Measurements from ENCODE around the gene FFAR2. TPM values are rescaled to one million over a fixed set of nuclear protein-coding genes. Genes with fewer than 3 reads are reported as not detected.
A peak's percentile ranks its signal among the peaks of the same experiment; 100 is the strongest.

The FFAR2 gene
- total RNA-seq, 2 donors from 2014 or later = not detected

DNA sequence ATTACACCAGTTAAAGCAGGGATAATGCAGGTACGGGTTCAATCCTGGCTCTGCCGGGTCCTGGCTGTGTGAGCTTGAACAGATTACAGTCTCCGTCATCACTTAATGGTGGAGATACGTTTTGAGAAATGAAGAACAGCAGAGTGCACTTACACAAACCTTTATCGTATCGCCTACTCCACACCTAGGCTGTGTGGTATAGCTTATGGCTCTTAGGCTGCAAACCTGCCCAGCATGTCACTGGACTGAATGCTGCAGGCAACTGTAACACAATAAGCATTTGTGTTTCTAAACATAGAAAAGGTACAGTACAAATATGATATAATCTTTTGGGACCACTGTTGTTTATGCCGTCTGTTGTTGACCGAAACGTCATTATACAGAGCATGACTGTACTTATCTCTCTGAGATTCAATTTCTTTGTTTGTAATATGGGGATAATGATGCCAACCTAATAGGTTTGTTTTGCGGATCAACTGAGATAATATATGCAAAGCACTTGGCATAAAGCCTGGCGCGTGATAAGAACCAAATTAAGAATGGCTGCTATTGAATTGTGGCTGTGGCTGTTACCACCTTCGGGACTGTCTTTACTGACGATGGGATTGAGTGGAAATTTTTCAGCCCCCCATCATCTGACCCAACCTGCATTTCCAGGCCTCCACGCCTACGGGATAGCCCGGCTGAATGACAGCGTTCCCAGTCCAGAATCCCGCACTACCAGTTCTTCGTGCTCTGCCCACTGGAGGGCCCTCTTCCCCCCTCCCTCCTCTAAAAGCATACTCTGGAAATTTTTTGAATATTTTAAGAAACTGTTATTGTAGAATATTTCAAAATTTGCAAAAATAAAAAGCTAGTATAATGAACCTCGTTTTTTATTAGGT is 31.0 kb downstream of the FFAR2 start:
- H3K27ac ChIP-seq (ENCODE audit: low read depth, low read length) = no peak overlapping the region
- H3K4me1 Mint-ChIP-seq = peaks cover 23% of the 10 kb centered on the region
- no peaks in the 10 kb centered on the region for H3K36me3 Mint-ChIP-seq (ENCODE audit: low read depth)
- H3K9me3 Mint-ChIP-seq = no peaks in the 10 kb centered on the region
- H3K4me3 Mint-ChIP-seq = no peak overlapping the region
- DNase-seq = no peak
- no peaks in the 10 kb centered on the region for H3K4me1 ChIP-seq (ENCODE audit: control insufficient read depth, insufficient read depth, low read length)
- H3K9ac ChIP-seq (ENCODE audit: extremely low read depth, low read length, poor library complexity, severe bottlenecking) = no peak overlapping the region
- H3K27me3 Mint-ChIP-seq (ENCODE audit: insufficient read depth) = no peaks in the 10 kb centered on the region
- 90 to 97% methylated on average over 16 to 21 of the region's 21 CpGs for WGBS, 2 experiments (ENCODE audit: insufficient coverage in 1 of 2, insufficient read length in 1 of 2)
- H3K4me3 ChIP-seq (ENCODE audit: low read length) = no peak overlapping the region
- H3K9me3 ChIP-seq (ENCODE audit: control insufficient read depth, low read length) = peaks cover 8% of the 10 kb centered on the region
- no peak overlapping the region for H3K27ac Mint-ChIP-seq
- TF ChIP-seq, protein P1, sequence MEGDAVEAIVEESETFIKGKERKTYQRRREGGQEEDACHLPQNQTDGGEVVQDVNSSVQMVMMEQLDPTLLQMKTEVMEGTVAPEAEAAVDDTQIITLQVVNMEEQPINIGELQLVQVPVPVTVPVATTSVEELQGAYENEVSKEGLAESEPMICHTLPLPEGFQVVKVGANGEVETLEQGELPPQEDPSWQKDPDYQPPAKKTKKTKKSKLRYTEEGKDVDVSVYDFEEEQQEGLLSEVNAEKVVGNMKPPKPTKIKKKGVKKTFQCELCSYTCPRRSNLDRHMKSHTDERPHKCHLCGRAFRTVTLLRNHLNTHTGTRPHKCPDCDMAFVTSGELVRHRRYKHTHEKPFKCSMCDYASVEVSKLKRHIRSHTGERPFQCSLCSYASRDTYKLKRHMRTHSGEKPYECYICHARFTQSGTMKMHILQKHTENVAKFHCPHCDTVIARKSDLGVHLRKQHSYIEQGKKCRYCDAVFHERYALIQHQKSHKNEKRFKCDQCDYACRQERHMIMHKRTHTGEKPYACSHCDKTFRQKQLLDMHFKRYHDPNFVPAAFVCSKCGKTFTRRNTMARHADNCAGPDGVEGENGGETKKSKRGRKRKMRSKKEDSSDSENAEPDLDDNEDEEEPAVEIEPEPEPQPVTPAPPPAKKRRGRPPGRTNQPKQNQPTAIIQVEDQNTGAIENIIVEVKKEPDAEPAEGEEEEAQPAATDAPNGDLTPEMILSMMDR (conservative IDR thresholded peaks at IDR 0.05) = peak; percentile 66
- no peaks in the 10 kb centered on the region for H3K36me3 ChIP-seq (ENCODE audit: control insufficient read depth, insufficient read depth, low read length)
- no peaks in the 10 kb centered on the region for H3K27me3 ChIP-seq (ENCODE audit: control insufficient read depth, insufficient read depth, low read length, poor library complexity, severe bottlenecking)

DNA sequence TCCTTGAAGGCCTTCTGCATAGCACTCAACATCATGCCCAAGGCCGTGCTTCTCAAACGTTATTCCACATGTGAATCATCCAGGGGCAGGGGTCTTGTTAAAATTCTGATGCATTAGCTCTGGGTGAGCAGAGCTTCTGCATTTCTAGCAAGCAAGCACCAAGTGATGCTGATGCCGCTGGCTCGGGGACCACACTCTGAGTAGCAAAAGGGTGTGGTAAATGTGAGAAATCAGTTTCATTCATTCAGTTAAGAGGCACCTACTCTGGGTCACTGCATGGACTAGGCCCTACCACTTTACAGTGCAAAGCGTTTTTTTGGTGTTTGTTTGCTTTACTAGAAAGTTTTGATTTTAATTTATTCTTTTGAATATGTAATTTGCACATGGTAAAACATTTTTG is 35.0 kb downstream of the FFAR2 start:
- peaks cover 2% of the 10 kb centered on the region for H3K27me3 Mint-ChIP-seq (ENCODE audit: insufficient read depth)
- 86 to 89% methylated on average over 3 to 4 of the region's 5 CpGs for WGBS, 2 experiments (ENCODE audit: insufficient coverage in 1 of 2, insufficient read length in 1 of 2)

GRCh38 chr19:35484252-35485036 is 36.4 kb downstream of the FFAR2 start:
- Mint-ChIP-seq H3K27ac (no peak overlapping the region), H3K4me3 (no peak overlapping the region), H3K27me3 (ENCODE audit: insufficient read depth) (peaks cover 2% of the 10 kb centered on the region), H3K36me3 (ENCODE audit: low read depth) (no peaks in the 10 kb centered on the region), H3K4me1 (peaks cover 43% of the 10 kb centered on the region), H3K9me3 (no peaks in the 10 kb centered on the region)
- DNase-seq = no peak
- peaks cover 8% of the 10 kb centered on the region for H3K9me3 ChIP-seq (ENCODE audit: control insufficient read depth, low read length)
- WGBS, 2 experiments (ENCODE audit: insufficient coverage in 1 of 2, insufficient read length in 1 of 2) = 64 to 71% methylated on average over 7 of the region's 7 CpGs
- no peaks in the 10 kb centered on the region for H3K36me3 ChIP-seq (ENCODE audit: control insufficient read depth, insufficient read depth, low read length)
- TF ChIP-seq, protein P1 (conservative IDR thresholded peaks at IDR 0.05) = no peak
- no peak overlapping the region for H3K27ac ChIP-seq (ENCODE audit: low read depth, low read length)
- H3K27me3 ChIP-seq (ENCODE audit: control insufficient read depth, insufficient read depth, low read length, poor library complexity, severe bottlenecking) = no peaks in the 10 kb centered on the region
- H3K4me3 ChIP-seq (ENCODE audit: low read length) = no peak overlapping the region
- peaks cover 13% of the 10 kb centered on the region for H3K4me1 ChIP-seq (ENCODE audit: control insufficient read depth, insufficient read depth, low read length)
- H3K9ac ChIP-seq (ENCODE audit: extremely low read depth, low read length, poor library complexity, severe bottlenecking) = no peak overlapping the region

More for the DNA sequence above, 35.0 kb downstream of the FFAR2 start:
- no peak for DNase-seq
- Histone ChIP-seq H3K9ac (ENCODE audit: extremely low read depth, low read length, poor library complexity, severe bottlenecking) (no peak overlapping the region), H3K27ac (ENCODE audit: low read depth, low read length) (no peak overlapping the region), H3K4me3 (ENCODE audit: low read length) (no peak overlapping the region), H3K27me3 (ENCODE audit: control insufficient read depth, insufficient read depth, low read length, poor library complexity, severe bottlenecking) (no peaks in the 10 kb centered on the region), H3K9me3 (ENCODE audit: control insufficient read depth, low read length) (peaks cover 8% of the 10 kb centered on the region), H3K36me3 (ENCODE audit: control insufficient read depth, insufficient read depth, low read length) (no peaks in the 10 kb centered on the region), H3K4me1 (ENCODE audit: control insufficient read depth, insufficient read depth, low read length) (peaks cover 13% of the 10 kb centered on the region)
- Mint-ChIP-seq H3K4me3 (no peak overlapping the region), H3K4me1 (peaks cover 46% of the 10 kb centered on the region), H3K36me3 (ENCODE audit: low read depth) (no peaks in the 10 kb centered on the region), H3K27ac (no peak overlapping the region), H3K9me3 (no peaks in the 10 kb centered on the region)
- TF ChIP-seq, protein P1 (conservative IDR thresholded peaks at IDR 0.05) = no peak
